Calu3 (cell line): ENCODE data around the gene DDTL. TPM values are rescaled to one million over a fixed set of nuclear protein-coding genes. Genes with fewer than 3 reads are reported as not detected.

Experiments used
- BruUV-seq: library from RNA; stranded (reverse); fragments of 400-500 nt; replicated peaks from 2 replicates; lab custom pipeline; 2021; lab: Mats Ljungman, UMichigan
- CTCF ChIA-PET: fragments of 300-600 bp; sonication (Branson Sonifier 250); formaldehyde crosslinking; loops from one replicate; lab custom pipeline; 2022; ENCODE audit warnings: antibody characterized with exemption; lab: Charles Lee
- DNase-seq: peaks from one replicate; pipeline ENCODE4 v3.0.0; 2022
- H3K27ac Mint-ChIP-seq: one replicate; pipeline ENCODE4 v1.8.0; 2022; ENCODE audit warnings: mixed read lengths; ENCODE audit not compliant: unreplicated experiment
- H3K27me3 Mint-ChIP-seq: one replicate; pipeline ENCODE4 v1.8.0; 2022; ENCODE audit warnings: mixed read lengths; ENCODE audit not compliant: unreplicated experiment
- H3K36me3 Mint-ChIP-seq: one replicate; pipeline ENCODE4 v1.8.0; 2022; ENCODE audit warnings: mild to moderate bottlenecking, moderate library complexity, mixed read lengths; ENCODE audit not compliant: insufficient read depth, unreplicated experiment
- H3K4me1 Mint-ChIP-seq: one replicate; pipeline ENCODE4 v1.8.0; 2022; ENCODE audit warnings: mild to moderate bottlenecking, low read depth, mixed read lengths; ENCODE audit not compliant: unreplicated experiment
- H3K4me3 Mint-ChIP-seq: one replicate; pipeline ENCODE4 v1.8.0; 2022; ENCODE audit warnings: mild to moderate bottlenecking, low read depth, moderate library complexity, mixed read lengths; ENCODE audit not compliant: unreplicated experiment
- H3K9me3 Mint-ChIP-seq: one replicate; pipeline ENCODE4 v1.8.0; 2022; ENCODE audit warnings: low read depth, mixed read lengths; ENCODE audit not compliant: unreplicated experiment
- CTCF ChIP-seq: fragments of 200-600 bp; IDR thresholded peaks from one replicate; pipeline ENCODE4 v1.8.0; 2022; ENCODE audit warnings: antibody characterized with exemption; ENCODE audit not compliant: unreplicated experiment
- intact Hi-C: fragments of 100-400 bp; cut with micrococcal nuclease; formaldehyde crosslinking; loops from one replicate; pipeline ENCODE4 v1.10.0; 2022; ENCODE audit not compliant: unreplicated experiment
- total RNA-seq: library from RNA; stranded (reverse); gene quantifications from 2 replicates; pipeline ENCODE4 v1.2.3, GENCODE V29; 2022

The DDTL gene
- total RNA-seq, 1 experiment from 2014 or later, result 3.4 TPM

GRCh38 chr22:24021304-24021703 lies 54.6 kb downstream of the DDTL start:
- Mint-ChIP-seq H3K4me3 (no peak overlapping the region), H3K9me3 (no peaks in the 10 kb centered on the region), H3K27ac (no peak overlapping the region), H3K27me3 (no peaks in the 10 kb centered on the region), H3K36me3 (peaks cover 5% of the 10 kb centered on the region), H3K4me1 (peaks cover 8% of the 10 kb centered on the region)
- TF ChIP-seq CTCF, result no peak
- CTCF ChIA-PET, result no interaction called here
- BruUV-seq, result no TSS peak
- intact Hi-C loops, result no loop called here
- DNase-seq, result no peak

Other genes with a start within 250 kb of the DDTL start
- gene ZNF70, start 215.8 kb upstream of the DDTL start, total RNA-seq, result 6.5 and 6.6 TPM in 2 replicates
- 0.86 TPM in 1 of 2 replicates, not detected in the other for gene VPREB3, start 212.5 kb upstream of the DDTL start, total RNA-seq
- gene C22orf15, start 203.9 kb upstream of the DDTL start, total RNA-seq, result not detected in 2 replicates
- gene CHCHD10, start 198.9 kb upstream of the DDTL start, total RNA-seq, result 155 and 181 TPM in 2 replicates
- 2.0 and 3.4 TPM in 2 replicates for gene MMP11, start 194.0 kb upstream of the DDTL start, total RNA-seq
- gene SMARCB1, start 179.9 kb upstream of the DDTL start, total RNA-seq, result 88.2 and 88.8 TPM in 2 replicates
- gene DERL3, start 127.9 kb upstream of the DDTL start, total RNA-seq, result 2.9 and 3.7 TPM in 2 replicates
- 18.9 and 32.8 TPM in 2 replicates for gene SLC2A11, start 109.0 kb upstream of the DDTL start, total RNA-seq
- 669 and 679 TPM in 2 replicates for gene MIF, start 72.5 kb upstream of the DDTL start, total RNA-seq
- 3.6 and 5.4 TPM in 2 replicates for gene GSTT2B, start 5.7 kb upstream of the DDTL start, total RNA-seq
- 101 and 115 TPM in 2 replicates for gene DDT, start 7.6 kb downstream of the DDTL start, total RNA-seq
- 0.64 and 0.85 TPM in 2 replicates for gene GSTT2, start 13.2 kb downstream of the DDTL start, total RNA-seq
- not detected in 2 replicates for gene GSTT4, start 38.6 kb downstream of the DDTL start, total RNA-seq
- 57.0 and 59.3 TPM in 2 replicates for gene CABIN1, start 44.4 kb downstream of the DDTL start, total RNA-seq
- gene SUSD2, start 214.6 kb downstream of the DDTL start, total RNA-seq, result 2.5 and 3.1 TPM in 2 replicates